ENCODE data around the gene PLXNA2.

DNA sequence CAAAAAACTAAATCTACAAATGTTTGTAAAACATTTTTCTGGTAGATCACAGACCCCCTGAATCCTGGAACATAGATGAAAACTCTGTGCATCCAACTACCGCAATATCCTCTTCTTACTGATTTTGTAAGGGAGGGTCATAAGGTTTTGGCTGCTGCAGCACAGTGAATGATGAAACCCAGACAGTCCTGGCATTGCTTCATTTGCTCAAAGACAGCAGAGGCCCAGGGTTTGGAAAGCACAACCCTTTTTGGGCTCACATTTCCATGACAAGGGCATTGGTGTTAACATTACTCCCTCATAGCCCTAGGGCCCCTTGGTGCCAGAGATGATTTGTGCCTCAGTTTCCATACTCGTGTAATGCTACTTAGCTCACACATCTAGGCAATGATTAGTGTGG, 51.2 kb downstream of the PLXNA2 start:
- TF ChIP-seq EZH2 (IDR thresholded peaks at IDR 0.05) = no peak
- TF ChIP-seq POLR2A (IDR thresholded peaks at IDR 0.05; ENCODE audit: borderline replicate concordance, extremely low read depth, insufficient read depth, insufficient read length) = no peak
- TF ChIP-seq CTCF (IDR thresholded peaks at IDR 0.05 in 2 of 3, conservative IDR thresholded peaks at IDR 0.05 in 1 of 3; ENCODE audit: borderline replicate concordance in 1 of 3, insufficient read depth in 1 of 3, low read depth in 2 of 3, low read length in 2 of 3) = no peak
- TF ChIP-seq EGR1 (IDR thresholded peaks at IDR 0.05; ENCODE audit: low read depth) = no peak
- no peak for TF ChIP-seq ATF3 (IDR thresholded peaks at IDR 0.05)
- no peak for TF ChIP-seq SP1 (IDR thresholded peaks at IDR 0.05; ENCODE audit: low read depth)
- TF ChIP-seq ZBTB33 (IDR thresholded peaks at IDR 0.05; ENCODE audit: extremely low read depth, insufficient replicate concordance, low read length) = no peak
- no peak for TF ChIP-seq RAD21 (IDR thresholded peaks at IDR 0.05; ENCODE audit: low read depth)
- TF ChIP-seq ELF1 (IDR thresholded peaks at IDR 0.05; ENCODE audit: borderline replicate concordance, low read depth) = no peak
- no peak for TF ChIP-seq EZH2phosphoT487 (IDR thresholded peaks at IDR 0.05; ENCODE audit: borderline replicate concordance)
- TF ChIP-seq ZFX (IDR thresholded peaks at IDR 0.05) = no peak

Measured in HCT116 (cell line).